Breast epithelium (tissue), 4 donors: Measurements from ENCODE around the gene AATK. TPM values are rescaled to one million over a fixed set of nuclear protein-coding genes. Genes with fewer than 3 reads are reported as not detected.

Source experiments
- DNase-seq, 2 donors: peaks; one replicate each; pipeline ENCODE4 v3.0.0-alpha.2; 2019; ENCODE audit warnings: low spot score in 2 of 2
- H3K27ac ChIP-seq, 2 donors: fragments of 200-600 bp; sonication (generic) in 1 of 2; one replicate each; pipeline ENCODE4 v1.5.1; 2016 to 2019; ENCODE audit warnings: mild to moderate bottlenecking in 1 of 2
- H3K27me3 ChIP-seq, 2 donors: fragments of 200-600 bp; sonication (generic) in 1 of 2; one replicate each; pipeline versions ENCODE4 v1.5.1 to v1.6.0; 2017 to 2019; ENCODE audit warnings: control low read depth in 1 of 2, mild to moderate bottlenecking in 1 of 2
- H3K36me3 ChIP-seq: fragments of 200-600 bp; one replicate; pipeline ENCODE4 v1.5.1; 2019
- H3K4me1 ChIP-seq, 2 donors: fragments of 200-600 bp; sonication (generic); one replicate each; pipeline ENCODE4 v1.5.1; 2016 to 2019; ENCODE audit warnings: control low read depth in 1 of 2
- H3K4me3 ChIP-seq, 3 donors: fragments of 200-600 bp; sonication (generic); 1 replicate in 2 of 3; 2 replicates in 1 of 3; pipeline ENCODE4 v1.5.1; 2016 to 2019; ENCODE audit warnings: mild to moderate bottlenecking in 3 of 3, moderate library complexity in 2 of 3
- H3K9me3 ChIP-seq, 2 donors: fragments of 200-600 bp; sonication (generic) in 1 of 2; one replicate each; pipeline ENCODE4 v1.5.1; 2016 to 2019; ENCODE audit warnings: control low read depth in 1 of 2
- CTCF ChIP-seq, 3 donors: fragments of 450-650 bp; IDR thresholded peaks; one replicate each; pipeline ENCODE4 v1.5.1; 2016 to 2017; ENCODE audit warnings: antibody characterized with exemption in 3 of 3, mild to moderate bottlenecking in 3 of 3, moderate library complexity in 3 of 3
- POLR2A ChIP-seq: fragments of 450-650 bp; IDR thresholded peaks from one replicate; pipeline ENCODE4 v1.6.1; 2016; ENCODE audit warnings: antibody characterized with exemption, mild to moderate bottlenecking, moderate library complexity
- POLR2AphosphoS5 ChIP-seq, 3 donors: sonication (generic); formaldehyde crosslinking; IDR thresholded peaks; one replicate each; pipeline ENCODE4 v1.6.1; 2017; ENCODE audit warnings: antibody characterized with exemption in 3 of 3
- intact Hi-C: fragments of 100-400 bp; cut with DNase I; formaldehyde crosslinking; loops from one replicate; pipeline ENCODE4 v1.15.1; 2023; ENCODE audit warnings: low total_unique reads
- total RNA-seq, 3 donors: library from RNA; depleted of rRNA; stranded (reverse); fragments of >200 nt; gene quantifications; one replicate each; pipeline ENCODE4 v1.1.0, GENCODE V29; 2016

AATK gene
- total RNA-seq, 3 donors from 2014 or later: under 0.01 to 0.98 (median 0.73) TPM

GRCh38 chr17:81193051-81193410 lies 27.0 kb upstream of the AATK start:
- H3K9me3 ChIP-seq: no peaks in the 10 kb centered on the region
- H3K27ac ChIP-seq: no peak overlapping the region
- DNase-seq: no peak
- no peak overlapping the region for H3K4me3 ChIP-seq
- no peaks in the 10 kb centered on the region for H3K4me1 ChIP-seq
- TF ChIP-seq POLR2A (no peak), POLR2AphosphoS5 (IDR thresholded peaks at IDR 0.05) (no peak), CTCF (IDR thresholded peaks at IDR 0.05) (no peak)
- intact Hi-C loops: no loop called here
- no peaks in the 10 kb centered on the region for H3K36me3 ChIP-seq
- no peaks in the 10 kb centered on the region for H3K27me3 ChIP-seq

DNA sequence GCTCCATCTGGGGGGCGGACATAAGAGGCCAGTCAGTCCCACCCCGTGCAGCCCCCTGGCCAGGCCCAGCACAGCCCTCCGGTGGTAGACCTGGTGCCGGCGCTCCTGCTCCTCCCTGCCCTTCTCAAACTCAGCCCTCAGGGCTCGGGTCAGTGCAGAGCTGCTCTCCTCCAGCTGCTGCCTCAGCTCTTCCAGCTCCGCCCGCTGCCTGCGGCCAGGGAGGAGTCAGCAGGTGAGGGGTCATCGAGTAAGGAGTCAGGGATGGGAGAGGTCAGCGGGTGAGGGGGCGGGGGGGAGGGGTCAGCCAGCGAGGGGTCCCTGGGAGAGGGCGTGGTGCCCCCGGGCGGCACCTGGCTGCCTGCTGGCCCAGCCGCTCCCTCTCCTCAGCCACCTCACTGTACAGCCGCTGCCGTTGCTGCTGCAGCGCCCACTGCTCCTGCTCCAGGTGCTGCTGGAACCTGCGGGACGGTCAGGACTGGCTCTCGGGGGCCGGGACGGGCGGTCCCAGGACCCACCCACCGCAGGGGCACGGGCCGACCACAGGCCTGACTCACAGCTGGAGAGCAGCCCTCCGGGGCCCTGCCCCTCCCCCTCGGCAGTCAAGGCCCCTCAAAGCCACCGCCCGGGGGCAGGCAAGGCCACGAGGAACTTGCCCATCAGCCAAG lies 26.5 kb upstream of the AATK start:
- intact Hi-C loops: no loop called here
- no peaks in the 10 kb centered on the region for H3K9me3 ChIP-seq
- H3K36me3 ChIP-seq: no peaks in the 10 kb centered on the region
- no peak overlapping the region for H3K27ac ChIP-seq
- H3K4me1 ChIP-seq: no peaks in the 10 kb centered on the region
- H3K27me3 ChIP-seq: no peaks in the 10 kb centered on the region
- H3K4me3 ChIP-seq: no peak overlapping the region
- no peak for DNase-seq
- TF ChIP-seq POLR2AphosphoS5 (IDR thresholded peaks at IDR 0.05) (no peak), CTCF (IDR thresholded peaks at IDR 0.05) (no peak), POLR2A (no peak)

DNA sequence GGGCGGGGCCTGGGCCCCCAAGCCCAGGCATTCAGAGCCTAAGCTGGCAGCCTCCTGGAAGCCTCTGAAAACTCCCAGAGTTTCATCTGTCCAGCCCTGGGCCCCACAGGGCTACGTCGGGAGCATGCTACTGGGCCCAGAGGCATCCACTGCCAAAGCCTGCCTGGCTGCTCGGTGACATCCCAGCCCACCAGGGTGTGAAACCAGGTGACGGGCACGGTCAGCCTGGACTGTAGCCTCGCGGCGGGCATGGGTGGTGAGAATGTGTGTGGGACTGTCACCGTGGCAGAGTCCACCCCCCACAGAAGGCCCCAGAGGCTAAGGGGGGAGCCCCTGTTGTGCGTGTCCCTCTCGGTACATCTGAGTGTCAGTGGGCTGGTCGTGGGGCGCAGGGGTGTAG lies 25.6 kb upstream of the AATK start:
- no peaks in the 10 kb centered on the region for H3K27me3 ChIP-seq
- H3K9me3 ChIP-seq: no peaks in the 10 kb centered on the region
- DNase-seq: no peak
- H3K27ac ChIP-seq: no peak overlapping the region
- no peaks in the 10 kb centered on the region for H3K4me1 ChIP-seq
- H3K4me3 ChIP-seq: no peak overlapping the region
- TF ChIP-seq CTCF (IDR thresholded peaks at IDR 0.05) (no peak), POLR2A (no peak), POLR2AphosphoS5 (IDR thresholded peaks at IDR 0.05) (no peak)
- intact Hi-C loops: no loop called here
- H3K36me3 ChIP-seq: no peaks in the 10 kb centered on the region

- Histone ChIP-seq H3K4me3 (no peak overlapping the region), H3K27ac (no peak overlapping the region), H3K4me1 (no peaks in the 10 kb centered on the region), H3K9me3 (no peaks in the 10 kb centered on the region), H3K27me3 (no peaks in the 10 kb centered on the region), H3K36me3 (no peaks in the 10 kb centered on the region)
- intact Hi-C loops: no loop called here
- no peak for DNase-seq
- TF ChIP-seq CTCF (IDR thresholded peaks at IDR 0.05) (no peak), POLR2AphosphoS5 (IDR thresholded peaks at IDR 0.05) (no peak), POLR2A (no peak)
Observed at GRCh38 chr17:81191116-81191515, 25.1 kb upstream of the AATK start.

GRCh38 chr17:81190591-81190990 lies 24.6 kb upstream of the AATK start:
- H3K4me1 ChIP-seq: no peaks in the 10 kb centered on the region
- DNase-seq: no peak
- H3K27me3 ChIP-seq: no peaks in the 10 kb centered on the region
- H3K36me3 ChIP-seq: no peaks in the 10 kb centered on the region
- no peak for TF ChIP-seq POLR2AphosphoS5 (IDR thresholded peaks at IDR 0.05)
- no peak for TF ChIP-seq POLR2A
- no peak for TF ChIP-seq CTCF (IDR thresholded peaks at IDR 0.05)
- H3K4me3 ChIP-seq: no peak overlapping the region
- no peak overlapping the region for H3K27ac ChIP-seq
- no peaks in the 10 kb centered on the region for H3K9me3 ChIP-seq
- intact Hi-C loops: no loop called here
